Loucy (cell line): ENCODE results near the gene FJX1.

Experiments
- H2AFZ ChIP-seq: fragments of 200-600 bp; sonication (generic); 2 replicates; pipeline ENCODE4 v1.6.0; 2016; ENCODE audit warnings: antibody characterized with exemption, mild to moderate bottlenecking, low read length, moderate library complexity
- H3F3A ChIP-seq: fragments of 200-600 bp; 2 replicates; pipeline ENCODE4 v1.6.0; 2016; ENCODE audit warnings: antibody characterized with exemption, low read depth, mild to moderate bottlenecking
- H3K27me3 ChIP-seq: fragments of 200-600 bp; sonication (generic); 2 replicates; pipeline ENCODE4 v1.6.1; 2014; ENCODE audit warnings: low read length, mild to moderate bottlenecking; ENCODE audit not compliant: insufficient read depth, poor library complexity, severe bottlenecking
- H3K36me3 ChIP-seq: fragments of 200-600 bp; sonication (generic); 2 replicates; pipeline ENCODE4 v1.6.1; 2016; ENCODE audit warnings: low read length; ENCODE audit not compliant: insufficient read depth
- H3K4me1 ChIP-seq: fragments of 200-600 bp; sonication (generic); 2 replicates; pipeline ENCODE4 v1.5.1; 2014; ENCODE audit warnings: low read length, mild to moderate bottlenecking; ENCODE audit not compliant: insufficient read depth, poor library complexity, severe bottlenecking
- H3K4me2 ChIP-seq: fragments of 200-600 bp; sonication (generic); 2 replicates; pipeline ENCODE4 v1.6.0; 2014; ENCODE audit warnings: antibody characterized with exemption, low read length, low read depth, mild to moderate bottlenecking; ENCODE audit not compliant: poor library complexity, severe bottlenecking
- H3K4me3 ChIP-seq: fragments of 200-600 bp; sonication (generic); 2 replicates; pipeline ENCODE4 v1.5.1; 2014; ENCODE audit warnings: low read length, mild to moderate bottlenecking, mixed read lengths; ENCODE audit not compliant: poor library complexity, severe bottlenecking
- H3K79me2 ChIP-seq: fragments of 200-600 bp; sonication (generic); 2 replicates; pipeline ENCODE4 v1.6.1; 2014; ENCODE audit warnings: low read length; ENCODE audit not compliant: insufficient read depth
- H3K9ac ChIP-seq: fragments of 200-600 bp; sonication (generic); 2 replicates; pipeline ENCODE4 v1.6.0; 2014; ENCODE audit warnings: mild to moderate bottlenecking, low read depth, low read length, moderate library complexity; ENCODE audit not compliant: poor library complexity, severe bottlenecking
- H3K9me2 ChIP-seq: fragments of 200-600 bp; sonication (generic); replicated peaks from 2 replicates; pipeline ENCODE4 v1.6.1; 2016; ENCODE audit warnings: low read depth, low read length, mixed read lengths
- H3K9me3 ChIP-seq: fragments of 200-600 bp; sonication (generic); 2 replicates; pipeline ENCODE4 v1.6.1; 2014; ENCODE audit warnings: mild to moderate bottlenecking, antibody characterized with exemption, low read length, low read depth; ENCODE audit not compliant: insufficient read depth
- H4K20me1 ChIP-seq: fragments of 200-600 bp; sonication (generic); 2 replicates; pipeline ENCODE4 v1.6.0; 2014; ENCODE audit warnings: antibody characterized with exemption, low read length, mild to moderate bottlenecking; ENCODE audit not compliant: insufficient read depth, poor library complexity, severe bottlenecking
- CTCF ChIP-seq: fragments of 200-600 bp; sonication (generic); conservative IDR thresholded peaks from 2 replicates; pipeline ENCODE4 v1.5.1; 2014; ENCODE audit warnings: mild to moderate bottlenecking, antibody characterized with exemption, low read length
- EZH2phosphoT487 ChIP-seq: fragments of 200-600 bp; IDR thresholded peaks from 2 replicates; pipeline ENCODE4 v1.6.1; 2018; ENCODE audit warnings: antibody characterized with exemption, mild to moderate bottlenecking, moderate library complexity, borderline replicate concordance

FJX1 gene

GRCh38 chr11:35610631-35611030, 7.6 kb upstream of the FJX1 start:
- no peaks in the 10 kb centered on the region for H3K9me3 ChIP-seq

GRCh38 chr11:35611741-35612140, 6.5 kb upstream of the FJX1 start:
- H4K20me1 ChIP-seq, result no peaks in the 10 kb centered on the region
- H3K36me3 ChIP-seq, result no peaks in the 10 kb centered on the region
- H3K9me3 ChIP-seq, result no peaks in the 10 kb centered on the region
- no peak overlapping the region for H3K4me2 ChIP-seq
- no peaks in the 10 kb centered on the region for H3K79me2 ChIP-seq
- no peaks in the 10 kb centered on the region for H3K27me3 ChIP-seq
- peaks cover 3% of the 10 kb centered on the region for H3K4me1 ChIP-seq
- H3F3A ChIP-seq, result no peaks in the 10 kb centered on the region
- no peaks in the 10 kb centered on the region for H3K9me2 ChIP-seq
- H2AFZ ChIP-seq, result no peak overlapping the region
- no peak overlapping the region for H3K4me3 ChIP-seq
- no peak overlapping the region for H3K9ac ChIP-seq
- TF ChIP-seq EZH2phosphoT487 (no peak), CTCF (no peak)

More at GRCh38 chr11:35610631-35611030, 7.6 kb upstream of the FJX1 start:
- H3K4me3 ChIP-seq, result no peak overlapping the region
- no peak for TF ChIP-seq CTCF
- no peak for TF ChIP-seq EZH2phosphoT487
- no peak overlapping the region for H3K4me2 ChIP-seq
- no peaks in the 10 kb centered on the region for H3F3A ChIP-seq
- no peak overlapping the region for H3K9ac ChIP-seq
- no peaks in the 10 kb centered on the region for H3K27me3 ChIP-seq
- no peak overlapping the region for H2AFZ ChIP-seq
- no peaks in the 10 kb centered on the region for H3K36me3 ChIP-seq
- no peaks in the 10 kb centered on the region for H3K9me2 ChIP-seq
- H3K4me1 ChIP-seq, result peaks cover 3% of the 10 kb centered on the region
- H3K79me2 ChIP-seq, result no peaks in the 10 kb centered on the region
- no peaks in the 10 kb centered on the region for H4K20me1 ChIP-seq

GRCh38 chr11:35614939-35615569, 3.2 kb upstream of the FJX1 start:
- H3K9me2 ChIP-seq, result no peaks in the 10 kb centered on the region
- TF ChIP-seq EZH2phosphoT487 (no peak), CTCF (no peak)

More at GRCh38 chr11:35614939-35615569, 3.2 kb upstream of the FJX1 start:
- Histone ChIP-seq H3K4me1 (peaks cover 3% of the 10 kb centered on the region), H3K36me3 (no peaks in the 10 kb centered on the region), H3K79me2 (no peaks in the 10 kb centered on the region), H3K9me3 (no peaks in the 10 kb centered on the region), H3F3A (no peaks in the 10 kb centered on the region), H4K20me1 (no peaks in the 10 kb centered on the region), H3K9ac (no peak overlapping the region), H3K4me3 (no peak overlapping the region), H3K4me2 (no peak overlapping the region), H3K27me3 (peaks cover 8% of the 10 kb centered on the region), H2AFZ (no peak overlapping the region)
